Common myeloid progenitor, CD34-positive (primary cell): ENCODE data around the gene SYN1.

Experiments used
- CTCF ChIA-PET: fragments of 350-600 bp; sonication (Branson Sonifier 250); formaldehyde crosslinking; loops from one replicate; lab custom pipeline; 2021; ENCODE audit warnings: antibody characterized with exemption; lab: Charles Lee
- POLR2A ChIA-PET: fragments of 350-600 bp; sonication (Branson Sonifier 250); formaldehyde crosslinking; loops from one replicate; lab custom pipeline; 2021; ENCODE audit warnings: antibody characterized with exemption; lab: Charles Lee
- DNase-seq, 3 donors: peaks; one replicate each; pipeline versions ENCODE4 v3.0.0 to v3.0.0-alpha.2; 2013
- H3K27ac ChIP-seq, 2 experiments: 1 replicate in 1 of 2; 2 replicates in 1 of 2; pipeline ENCODE4 v1.7.0; 2013; ENCODE audit warnings: inconsistent platforms in 2 of 2, low read length in 2 of 2, mild to moderate bottlenecking in 2 of 2, low read depth in 1 of 2, moderate library complexity in 1 of 2; ENCODE audit not compliant: severe bottlenecking in 2 of 2, insufficient read depth in 1 of 2, poor library complexity in 1 of 2
- H3K27me3 ChIP-seq, 5 experiments: replicated peaks in 2 of 5; 1 replicate in 3 of 5; 2 replicates in 2 of 5; pipeline versions ENCODE4 v1.6.1 to v1.7.0; 2013; ENCODE audit warnings: low read length in 4 of 5, mild to moderate bottlenecking in 2 of 5, moderate library complexity in 2 of 5, inconsistent platforms in 1 of 5; ENCODE audit not compliant: insufficient read depth in 5 of 5, control insufficient read depth in 4 of 5
- H3K36me3 ChIP-seq, 4 experiments: 1 replicate in 2 of 4; 2 replicates in 2 of 4; pipeline versions ENCODE4 v1.6.1 to v1.7.0; 2013; ENCODE audit warnings: low read length in 3 of 4, control low read depth in 1 of 4, mild to moderate bottlenecking in 1 of 4; ENCODE audit not compliant: control insufficient read depth in 4 of 4, insufficient read depth in 4 of 4
- H3K4me1 ChIP-seq, 4 experiments: 1 replicate in 3 of 4; 2 replicates in 1 of 4; pipeline versions ENCODE4 v1.6.1 to v1.7.1; 2013; ENCODE audit warnings: low read length in 3 of 4, mild to moderate bottlenecking in 3 of 4, control low read depth in 1 of 4, inconsistent platforms in 1 of 4, moderate library complexity in 1 of 4; ENCODE audit not compliant: control insufficient read depth in 4 of 4, insufficient read depth in 4 of 4; ENCODE audit errors: control extremely low read depth in 1 of 4
- H3K4me3 ChIP-seq, 7 experiments: 1 replicate in 4 of 7; 2 replicates in 3 of 7; pipeline versions ENCODE4 v1.5.1 to v1.7.0; 2013; ENCODE audit warnings: mild to moderate bottlenecking in 7 of 7, low read length in 6 of 7, moderate library complexity in 6 of 7, inconsistent platforms in 2 of 7, low read depth in 2 of 7, control low read depth in 1 of 7; ENCODE audit not compliant: insufficient read depth in 4 of 7, control insufficient read depth in 1 of 7; ENCODE audit errors: extremely low read depth in 1 of 7
- H3K9me3 ChIP-seq, 5 experiments: 1 replicate in 4 of 5; 2 replicates in 1 of 5; pipeline versions ENCODE4 v1.6.1 to v1.7.1; 2013; ENCODE audit warnings: low read length in 4 of 5, mild to moderate bottlenecking in 2 of 5, inconsistent platforms in 1 of 5, low read depth in 1 of 5, moderate library complexity in 1 of 5; ENCODE audit not compliant: control insufficient read depth in 4 of 5, insufficient read depth in 2 of 5; ENCODE audit errors: control extremely low read depth in 1 of 5
- WGBS: methylation state at CpG from one replicate; pipeline ENCODE4 v1.1.5; 2013; ENCODE audit not compliant: insufficient coverage; 5-methylcytosine and 5-hydroxymethylcytosine counted together

The SYN1 gene

GRCh38 chrX:47574547-47575301, 44.9 kb downstream of the SYN1 start:
- no peaks in the 10 kb centered on the region for H3K27me3 ChIP-seq
- H3K36me3 ChIP-seq = peaks cover 0 to 14% (median 7%) of the 10 kb centered on the region in 4 experiments
- ChIA-PET CTCF (no interaction called here), POLR2A (no interaction called here)
- H3K4me1 ChIP-seq = peaks cover 0 to 22% (median 8%) of the 10 kb centered on the region in 4 experiments
- H3K27ac ChIP-seq = no peak overlapping the region
- no peaks in the 10 kb centered on the region for H3K9me3 ChIP-seq
- H3K4me3 ChIP-seq = peak overlapping the region in 3 of 7 experiments; percentile 6 to 63 (median 48)
- 50% methylated on average over 23 of the region's 27 CpGs for WGBS
- DNase-seq = peak in 2 of 3 donors; percentile 49 to 71

- Histone ChIP-seq H3K27ac (no peak overlapping the region), H3K9me3 (no peaks in the 10 kb centered on the region), H3K4me3 (peak overlapping the region in 3 of 7 experiments; percentile 6 to 63 (median 48)), H3K4me1 (peaks cover 0 to 20% (median 6%) of the 10 kb centered on the region in 4 experiments), H3K36me3 (peaks cover 0 to 19% (median 7%) of the 10 kb centered on the region in 4 experiments), H3K27me3 (no peaks in the 10 kb centered on the region)
- POLR2A ChIA-PET = interaction anchor here (1.0 kb wide), 1 partner anchor 55 kb away, joined by 3 read pairs; no protein-coding TSS in a partner anchor
- CTCF ChIA-PET = no interaction called here
- 40% methylated on average over 2 of the region's 41 CpGs for WGBS
- DNase-seq = no peak
Measured at GRCh38 chrX:47574076-47574546, 45.5 kb downstream of the SYN1 start.

GRCh38 chrX:47573341-47574075, 46.1 kb downstream of the SYN1 start:
- DNase-seq = no peak
- peak overlapping the region in 1 of 7 experiments; percentile 63 for H3K4me3 ChIP-seq
- CTCF ChIA-PET = no interaction called here
- peaks cover 0 to 25% (median 10%) of the 10 kb centered on the region in 4 experiments for H3K36me3 ChIP-seq
- no peaks in the 10 kb centered on the region for H3K27me3 ChIP-seq
- 69% methylated on average over 20 of the region's 20 CpGs for WGBS
- POLR2A ChIA-PET = interaction anchor here (1.0 kb wide), 1 partner anchor 55 kb away, joined by 3 read pairs; no protein-coding TSS in a partner anchor
- H3K27ac ChIP-seq = no peak overlapping the region
- peaks cover 0 to 16% (median 4%) of the 10 kb centered on the region in 4 experiments for H3K4me1 ChIP-seq
- H3K9me3 ChIP-seq = no peaks in the 10 kb centered on the region

- Histone ChIP-seq H3K4me1 (peaks cover 0 to 12% (median 3%) of the 10 kb centered on the region in 4 experiments), H3K27ac (no peak overlapping the region), H3K4me3 (no peak overlapping the region), H3K27me3 (no peaks in the 10 kb centered on the region), H3K9me3 (no peaks in the 10 kb centered on the region), H3K36me3 (peaks cover 0 to 31% (median 13%) of the 10 kb centered on the region in 4 experiments)
- WGBS = 96% methylated on average over 5 of the region's 9 CpGs
- ChIA-PET CTCF (interaction anchor here (1.4 kb wide), 1 partner anchor 52 kb away, joined by 4 read pairs; no protein-coding TSS in a partner anchor), POLR2A (no interaction called here)
- no peak for DNase-seq
Measured at GRCh38 chrX:47572773-47573340, 46.8 kb downstream of the SYN1 start.

- no peak for DNase-seq
- CTCF ChIA-PET = interaction anchor here (1.4 kb wide), 1 partner anchor 53 kb away, joined by 4 read pairs; no protein-coding TSS in a partner anchor
- POLR2A ChIA-PET = no interaction called here
- peaks cover 0 to 12% (median 3%) of the 10 kb centered on the region in 4 experiments for H3K4me1 ChIP-seq
- H3K36me3 ChIP-seq = peaks cover 0 to 41% (median 19%) of the 10 kb centered on the region in 4 experiments
- no peak overlapping the region for H3K27ac ChIP-seq
- no peaks in the 10 kb centered on the region for H3K9me3 ChIP-seq
- no peak overlapping the region for H3K4me3 ChIP-seq
- peaks cover 0 to under 1% (median 0%) of the 10 kb centered on the region in 5 experiments for H3K27me3 ChIP-seq
- 90% methylated on average over 12 of the region's 13 CpGs for WGBS
Measured at GRCh38 chrX:47571896-47572295, 47.8 kb downstream of the SYN1 start.

GRCh38 chrX:47571215-47571614, 48.4 kb downstream of the SYN1 start:
- Histone ChIP-seq H3K36me3 (peaks cover 0 to 47% (median 22%) of the 10 kb centered on the region in 4 experiments), H3K4me1 (peaks cover 0 to 12% (median 3%) of the 10 kb centered on the region in 4 experiments), H3K9me3 (no peaks in the 10 kb centered on the region), H3K27ac (no peak overlapping the region), H3K27me3 (peaks cover 0 to 3% (median 0%) of the 10 kb centered on the region in 5 experiments), H3K4me3 (no peak overlapping the region)
- POLR2A ChIA-PET = no interaction called here
- CTCF ChIA-PET = interaction anchor here (1.4 kb wide), 1 partner anchor 54 kb away, joined by 4 read pairs; no protein-coding TSS in a partner anchor
- 91% methylated on average over 10 of the region's 11 CpGs for WGBS
- DNase-seq = no peak
